ACHN (cell line): Measurements from ENCODE around the gene ABHD6.
"Not testable (repeated sequence)": the region's sequence is repeated elsewhere in the genome, so short reads cannot be mapped to it uniquely, and the experiment has no call there.

Experiments used
- DNase-seq: peaks from one replicate; pipeline ENCODE4 v3.0.0-alpha.2; 2015
- in situ Hi-C: cut with HindIII; loops from 2 replicates; pipeline ENCODE4 v1.10.0; 2017; ENCODE audit warnings: low sequenced_read_pairs, low pct_ligation_motif_present, low pct_unique_long_range_greater_than_20kb

The ABHD6 gene

GRCh38 chr3:58236527-58237237 lies 910 bp upstream of the ABHD6 start:
- DNase-seq = no peak
- in situ Hi-C loops = no loop called here

GRCh38 chr3:58237941-58238681 lies 519 bp downstream of the ABHD6 start:
- peak; percentile 39 for DNase-seq
- in situ Hi-C loops = no loop called here

GRCh38 chr3:58238830-58239229 lies 1.2 kb downstream of the ABHD6 start:
- no peak for DNase-seq
- in situ Hi-C loops = no loop called here

GRCh38 chr3:58241306-58242044 lies 3.9 kb downstream of the ABHD6 start:
- in situ Hi-C loops = no loop called here
- no peak for DNase-seq

- in situ Hi-C loops = no loop called here
- no peak for DNase-seq
Observed at GRCh38 chr3:58242340-58242739, 4.7 kb downstream of the ABHD6 start.

- in situ Hi-C loops = not testable (repeated sequence)
Observed at GRCh38 chr3:58242860-58243259, 5.3 kb downstream of the ABHD6 start.

GRCh38 chr3:58243976-58244585 lies 6.5 kb downstream of the ABHD6 start:
- in situ Hi-C loops = no loop called here

More at GRCh38 chr3:58242860-58243259, 5.3 kb downstream of the ABHD6 start:
- not testable (repeated sequence) for DNase-seq

GRCh38 chr3:58246148-58247047 lies 8.8 kb downstream of the ABHD6 start:
- no peak for DNase-seq
- in situ Hi-C loops = no loop called here

More at GRCh38 chr3:58243976-58244585, 6.5 kb downstream of the ABHD6 start:
- no peak for DNase-seq

- in situ Hi-C loops = no loop called here
- no peak for DNase-seq
Observed at GRCh38 chr3:58249358-58250092, 11.9 kb downstream of the ABHD6 start.

- no peak for DNase-seq
Observed at GRCh38 chr3:58250093-58250707, 12.6 kb downstream of the ABHD6 start.

GRCh38 chr3:58251631-58252035 lies 14.0 kb downstream of the ABHD6 start:
- DNase-seq = no peak
- in situ Hi-C loops = no loop called here

More at GRCh38 chr3:58250093-58250707, 12.6 kb downstream of the ABHD6 start:
- in situ Hi-C loops = no loop called here

- in situ Hi-C loops = no loop called here
- DNase-seq = no peak
Observed at GRCh38 chr3:58254144-58254543, 16.6 kb downstream of the ABHD6 start.

GRCh38 chr3:58256061-58256460 lies 18.5 kb downstream of the ABHD6 start:
- in situ Hi-C loops = no loop called here
- no peak for DNase-seq

GRCh38 chr3:58256511-58256910 lies 18.9 kb downstream of the ABHD6 start:
- in situ Hi-C loops = no loop called here
- DNase-seq = no peak

GRCh38 chr3:58258392-58259055 lies 20.9 kb downstream of the ABHD6 start:
- in situ Hi-C loops = no loop called here
- no peak for DNase-seq

- peak; percentile 52 for DNase-seq
- in situ Hi-C loops = no loop called here
Observed at GRCh38 chr3:58260261-58260731, 22.7 kb downstream of the ABHD6 start.
